ENCODE data around the gene SMTNL1. TPM values are rescaled to one million over a fixed set of nuclear protein-coding genes. Genes with fewer than 3 reads are reported as not detected.

SMTNL1 gene
- total RNA-seq, 4 donors from 2014 or later = not detected

- DNase-seq = no peak
- intact Hi-C loops (cut with DNase I) = no loop called here
- WGBS, 2 donors = 36 to 53% methylated on average over 6 of the region's 6 CpGs
- Histone ChIP-seq H3K9me3 (no peaks in the 10 kb centered on the region), H3K27me3 (no peaks in the 10 kb centered on the region), H3K27ac (no peak overlapping the region), H3K36me3 (no peaks in the 10 kb centered on the region), H3K4me1 (no peaks in the 10 kb centered on the region), H3K4me3 (replicated peaks in 1 of 3) (no peak overlapping the region)
- no peak for TF ChIP-seq POLR2A (IDR thresholded peaks at IDR 0.05)
- no peak for TF ChIP-seq CTCF (IDR thresholded peaks at IDR 0.05)
Observed at GRCh38 chr11:57543593-57543992, 6.2 kb downstream of the SMTNL1 start.

DNA sequence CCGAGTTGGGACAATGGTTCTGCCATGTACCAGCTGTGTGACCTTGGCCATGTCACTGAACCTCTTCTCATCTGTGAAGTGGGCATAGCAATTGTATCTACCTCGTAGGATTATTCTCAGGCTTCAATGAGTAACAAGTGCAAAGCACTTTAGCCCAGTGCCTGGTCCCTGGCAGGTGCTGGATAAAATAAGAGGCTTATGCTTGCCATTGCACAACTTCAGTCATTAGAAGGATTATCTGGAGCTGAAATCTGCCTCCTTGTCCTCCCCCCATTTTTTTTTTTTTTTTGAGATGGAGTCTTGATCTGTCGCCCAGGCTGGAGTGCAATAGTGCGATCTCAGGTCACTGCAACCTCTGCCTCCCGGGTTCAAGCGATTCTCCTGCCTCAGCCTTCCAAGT is 7.2 kb downstream of the SMTNL1 start:
- Histone ChIP-seq H3K4me1 (no peaks in the 10 kb centered on the region), H3K4me3 (replicated peaks in 1 of 3) (no peak overlapping the region), H3K27ac (no peak overlapping the region), H3K27me3 (no peaks in the 10 kb centered on the region), H3K9me3 (no peaks in the 10 kb centered on the region), H3K36me3 (peaks cover 0 to 4% of the 10 kb centered on the region in 2 donors)
- 77 to 83% methylated on average over 6 of the region's 6 CpGs for WGBS, 2 donors
- TF ChIP-seq CTCF (IDR thresholded peaks at IDR 0.05) (no peak), POLR2A (IDR thresholded peaks at IDR 0.05) (no peak)
- DNase-seq = no peak
- intact Hi-C loops (cut with DNase I) = no loop called here

DNA sequence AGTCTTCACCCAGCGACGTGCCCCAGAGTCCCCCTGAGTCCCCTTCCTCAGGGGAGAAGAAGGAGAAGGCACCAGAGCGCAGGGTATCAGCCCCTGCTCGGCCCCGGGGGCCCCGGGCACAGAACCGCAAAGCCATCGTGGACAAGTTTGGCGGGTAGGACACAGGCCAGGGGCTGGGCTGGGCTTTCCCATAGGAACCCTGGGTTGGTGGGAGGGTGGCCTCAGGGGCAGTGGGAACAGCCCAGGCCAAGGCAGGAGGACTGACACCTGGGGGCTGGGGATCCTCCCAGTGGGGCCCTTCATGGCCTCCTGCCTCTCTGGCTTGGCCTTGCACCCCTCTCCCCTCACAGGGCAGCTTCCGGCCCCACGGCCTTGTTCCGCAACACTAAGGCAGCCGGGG is 8.5 kb downstream of the SMTNL1 start:
- WGBS, 2 donors = 94% methylated on average over 12 of the region's 13 CpGs; no CpG with 5 or more reads in 1 of the 2 donors
- Histone ChIP-seq H3K4me3 (replicated peaks in 1 of 3) (no peak overlapping the region), H3K36me3 (peaks cover 12 to 15% of the 10 kb centered on the region in 2 donors), H3K27me3 (no peaks in the 10 kb centered on the region), H3K27ac (no peak overlapping the region), H3K9me3 (no peaks in the 10 kb centered on the region), H3K4me1 (no peaks in the 10 kb centered on the region)
- no peak for DNase-seq
- TF ChIP-seq CTCF (IDR thresholded peaks at IDR 0.05) = no peak
- no peak for TF ChIP-seq POLR2A (IDR thresholded peaks at IDR 0.05)
- intact Hi-C loops (cut with DNase I) = no loop called here

DNA sequence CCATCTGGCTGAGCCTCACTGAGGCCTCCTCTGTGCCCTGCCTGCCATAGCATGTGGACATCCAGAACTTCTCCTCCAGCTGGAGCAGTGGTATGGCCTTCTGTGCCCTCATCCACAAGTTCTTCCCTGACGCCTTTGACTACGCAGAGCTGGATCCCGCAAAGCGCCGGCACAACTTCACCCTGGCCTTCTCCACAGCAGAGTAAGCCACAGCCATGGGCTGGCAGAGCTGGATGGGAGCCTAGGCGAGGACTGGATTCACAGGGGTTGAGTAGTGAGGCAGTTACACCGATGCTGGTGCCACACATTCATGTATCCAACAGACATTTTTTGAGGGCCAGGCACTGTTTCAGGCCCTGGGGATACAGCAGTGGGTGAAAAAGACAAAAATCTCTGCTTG is 9.1 kb downstream of the SMTNL1 start:
- no peak overlapping the region for H3K4me3 ChIP-seq (replicated peaks in 1 of 3)
- peaks cover 18 to 19% of the 10 kb centered on the region in 2 donors for H3K36me3 ChIP-seq
- WGBS, 2 donors = 97 to 98% methylated on average over 6 to 7 of the region's 7 CpGs
- H3K4me1 ChIP-seq = no peaks in the 10 kb centered on the region
- TF ChIP-seq CTCF (IDR thresholded peaks at IDR 0.05) (no peak), POLR2A (IDR thresholded peaks at IDR 0.05) (no peak)
- no peak overlapping the region for H3K27ac ChIP-seq
- no peaks in the 10 kb centered on the region for H3K9me3 ChIP-seq
- H3K27me3 ChIP-seq = no peaks in the 10 kb centered on the region
- DNase-seq = no peak
- intact Hi-C loops (cut with DNase I) = no loop called here

DNA sequence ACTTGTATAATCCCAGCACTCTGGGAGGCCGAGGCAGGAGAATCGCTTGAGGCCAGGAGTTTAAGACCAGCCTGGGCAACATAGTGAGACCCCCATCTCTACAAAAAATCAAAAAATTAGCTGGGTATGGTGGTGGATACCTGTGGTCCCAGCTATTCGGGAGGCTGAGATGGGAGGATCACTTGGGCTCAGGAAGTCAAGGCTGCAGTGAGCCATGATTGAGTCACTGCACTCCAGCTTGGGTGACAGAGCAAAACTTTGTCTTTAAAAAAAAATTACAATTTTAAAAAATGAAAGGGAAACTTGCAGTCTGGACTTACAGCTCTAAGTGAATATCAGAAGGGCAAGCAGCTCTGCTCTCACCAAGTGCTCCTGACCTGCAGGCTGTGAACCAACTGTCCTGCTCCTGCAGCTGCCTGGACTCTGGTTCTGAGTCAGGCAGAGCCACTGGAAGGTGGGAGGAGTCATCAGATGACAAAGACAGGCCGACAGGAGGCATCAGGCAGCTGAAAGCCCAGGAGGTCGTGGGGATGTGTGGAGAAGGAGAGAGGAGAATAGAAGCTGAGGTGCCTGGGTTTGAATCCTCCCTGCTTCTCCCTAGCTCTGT is 9.6 kb downstream of the SMTNL1 start:
- DNase-seq = no peak
- Histone ChIP-seq H3K4me3 (replicated peaks in 1 of 3) (no peak overlapping the region), H3K4me1 (no peaks in the 10 kb centered on the region), H3K36me3 (peaks cover 22 to 23% of the 10 kb centered on the region in 2 donors), H3K27ac (no peak overlapping the region), H3K9me3 (no peaks in the 10 kb centered on the region), H3K27me3 (no peaks in the 10 kb centered on the region)
- 67 to 70% methylated on average over 5 of the region's 5 CpGs for whole genome bisulfite sequencing, 2 donors
- intact Hi-C loops (cut with DNase I) = no loop called here
- TF ChIP-seq CTCF (IDR thresholded peaks at IDR 0.05) = no peak
- no peak for TF ChIP-seq POLR2A (IDR thresholded peaks at IDR 0.05)

Measured in thyroid gland (tissue), 4 donors.